SK-N-SH (cell line): Measurements from ENCODE around the gene UBE2D4. TPM values are rescaled to one million over a fixed set of nuclear protein-coding genes. Genes with fewer than 3 reads are reported as not detected.
"Not testable (repeated sequence)": the region's sequence is repeated elsewhere in the genome, so short reads cannot be mapped to it uniquely, and the experiment has no call there.

ENCODE experiments used
- CTCF ChIA-PET: fragments of 300-600, 350-600 bp; formaldehyde crosslinking; extraction: SDS; loops from one replicate; lab custom pipeline; 2021; lab: Yijun Ruan, JAX
- POLR2A ChIA-PET: fragments of 350-600 bp; sonication (Branson Sonifier 250); formaldehyde crosslinking; extraction: SDS; loops from one replicate; lab custom pipeline; 2020; ENCODE audit warnings: antibody characterized with exemption, inconsistent platforms; lab: Yijun Ruan, JAX
- DNase-seq: peaks from one replicate; pipeline ENCODE4 v3.0.0; 2012
- H2AFZ ChIP-seq: fragments of 200-600 bp; sonication (generic); 2 replicates; pipeline ENCODE4 v1.8.1; 2016; ENCODE audit warnings: antibody characterized with exemption, mild to moderate bottlenecking, low read depth
- H3F3A ChIP-seq: fragments of 200-600 bp; sonication (generic); replicated peaks from 2 replicates; pipeline ENCODE3; 2016; ENCODE audit warnings: antibody characterized with exemption, mild to moderate bottlenecking; ENCODE audit not compliant: insufficient read depth
- H3K27ac ChIP-seq, 2 experiments: fragments of 200-500 bp in 1 of 2; fragments of 200-600 bp in 1 of 2; sonication (Bioruptor generic) in 1 of 2; sonication (generic), shearing (Covaris generic) in 1 of 2; 2 replicates each; pipeline versions ENCODE4 v1.5.1 to v1.6.1; 2014 to 2016; ENCODE audit warnings: low read depth in 2 of 2, inconsistent platforms in 1 of 2, low read length in 1 of 2, mild to moderate bottlenecking in 1 of 2, mixed read lengths in 1 of 2
- H3K27me3 ChIP-seq: fragments of 200-600 bp; sonication (generic), shearing (Covaris generic); 2 replicates; pipeline ENCODE4 v1.6.1; 2016; ENCODE audit warnings: mixed run types; ENCODE audit not compliant: insufficient read depth
- H3K36me3 ChIP-seq, 2 experiments: fragments of 200-500 bp in 1 of 2; fragments of 200-600 bp in 1 of 2; sonication (Bioruptor generic) in 1 of 2; sonication (generic) in 1 of 2; replicated peaks in 1 of 2; 2 replicates each; pipeline versions ENCODE3 to v1.5.1; 2014 to 2016; ENCODE audit warnings: low read length in 1 of 2, mild to moderate bottlenecking in 1 of 2; ENCODE audit not compliant: insufficient read depth in 2 of 2, control insufficient read depth in 1 of 2
- H3K4me1 ChIP-seq, 2 experiments: fragments of 200-500 bp in 1 of 2; fragments of 200-600 bp in 1 of 2; sonication (Bioruptor generic) in 1 of 2; sonication (generic), shearing (Covaris generic) in 1 of 2; 2 replicates each; pipeline versions ENCODE4 v1.5.1 to v1.6.1; 2014 to 2016; ENCODE audit warnings: low read depth in 1 of 2, low read length in 1 of 2, mixed run types in 1 of 2; ENCODE audit not compliant: insufficient read depth in 2 of 2, control insufficient read depth in 1 of 2
- H3K4me2 ChIP-seq: fragments of 200-600 bp; sonication (generic), shearing (Covaris generic); 2 replicates; pipeline ENCODE4 v1.6.1; 2017; ENCODE audit warnings: mixed run types
- H3K4me3 ChIP-seq, 2 experiments: fragments of 200-500 bp in 1 of 2; fragments of 200-600 bp in 1 of 2; sonication (Bioruptor generic) in 1 of 2; sonication (generic), shearing (Covaris generic) in 1 of 2; 2 replicates each; pipeline versions ENCODE4 v1.5.1 to v1.8.1; 2014 to 2016; ENCODE audit warnings: low read depth in 2 of 2, inconsistent platforms in 1 of 2, low read length in 1 of 2, mild to moderate bottlenecking in 1 of 2, mixed read lengths in 1 of 2, moderate library complexity in 1 of 2
- H3K79me2 ChIP-seq: fragments of 200-600 bp; sonication (generic); 2 replicates; pipeline ENCODE4 v1.8.1; 2017; ENCODE audit warnings: mild to moderate bottlenecking; ENCODE audit not compliant: insufficient read depth
- H3K9ac ChIP-seq: fragments of 200-600 bp; sonication (generic); 2 replicates; pipeline ENCODE4 v1.6.1; 2017; ENCODE audit warnings: mixed run types
- H3K9me2 ChIP-seq: fragments of 200-600 bp; sonication (generic); 2 replicates; pipeline ENCODE4 v1.6.1; 2017; ENCODE audit warnings: mixed run types
- H3K9me3 ChIP-seq: fragments of 200-600 bp; sonication (generic); 2 replicates; pipeline ENCODE4 v1.6.1; 2017; ENCODE audit warnings: mixed run types, mild to moderate bottlenecking, moderate library complexity
- H4K20me1 ChIP-seq: fragments of 200-600 bp; sonication (generic); 2 replicates; pipeline ENCODE4 v1.6.1; 2017; ENCODE audit warnings: mild to moderate bottlenecking, mixed run types; ENCODE audit not compliant: insufficient read depth
- CTCF ChIP-seq: fragments of 200-600 bp; sonication (generic); IDR thresholded peaks from 2 replicates; pipeline ENCODE4 v1.6.1; 2017; ENCODE audit warnings: antibody characterized with exemption, mild to moderate bottlenecking, moderate library complexity
- RAD21 ChIP-seq: IDR thresholded peaks from 2 replicates; pipeline ENCODE4 v1.6.1; 2012; ENCODE audit warnings: mild to moderate bottlenecking, low read length
- whole genome bisulfite sequencing: methylation state at CpG from one replicate; pipeline ENCODE4 v1.1.6; 2017; ENCODE audit warnings: low lambda C conversion rate; 5-methylcytosine and 5-hydroxymethylcytosine counted together
- polyA plus RNA-seq, 3 experiments: library from polyadenylated mRNA; depleted of rRNA; stranded (reverse); fragments of >200 nt; gene quantifications; 2 replicates each; pipeline ENCODE4 v1.2.3, GENCODE V29; 2012

The UBE2D4 gene
- polyA plus RNA-seq, 1 of the 3 experiments (the other 2 are of a cell fraction) = 22.8 TPM

- POLR2A ChIA-PET = not testable (repeated sequence)
- TF ChIP-seq CTCF = peak; percentile 38; the same call in 1 of the 2 replicates
- peak; percentile 42 for TF ChIP-seq RAD21
- TF ChIP-seq, all 33 proteins: peak for 2; not testable (repeated sequence) for 31
- H3K4me3 ChIP-seq, H3K36me3 ChIP-seq, H3K79me2 ChIP-seq, H3F3A ChIP-seq, H3K27ac ChIP-seq, H3K9ac ChIP-seq, H3K9me2 ChIP-seq, H3K27me3 ChIP-seq, H3K4me2 ChIP-seq, H4K20me1 ChIP-seq, CTCF ChIA-PET, H2AFZ ChIP-seq, H3K9me3 ChIP-seq: not testable (repeated sequence)
- WGBS = 25% methylated on average over 27 of the region's 33 CpGs
- DNase-seq = peak; percentile 80
- H3K4me1 ChIP-seq = peaks cover 0 to 15% of the 10 kb centered on the region in 2 experiments; a peak in 1 of 4 replicates
Measured at GRCh38 chr7:43985904-43986864, 59.9 kb downstream of the UBE2D4 start.

GRCh38 chr7:43987476-43987875, 61.2 kb downstream of the UBE2D4 start:
- WGBS = 95% methylated on average over 9 of the region's 9 CpGs
- H3K9me2 ChIP-seq, H3K9ac ChIP-seq, H3K27ac ChIP-seq, H3K36me3 ChIP-seq, DNase-seq, H4K20me1 ChIP-seq, CTCF ChIA-PET, H3K27me3 ChIP-seq, H3K79me2 ChIP-seq, H2AFZ ChIP-seq, POLR2A ChIA-PET, H3F3A ChIP-seq, H3K9me3 ChIP-seq, H3K4me2 ChIP-seq, H3K4me1 ChIP-seq, H3K4me3 ChIP-seq: not testable (repeated sequence)

DNA sequence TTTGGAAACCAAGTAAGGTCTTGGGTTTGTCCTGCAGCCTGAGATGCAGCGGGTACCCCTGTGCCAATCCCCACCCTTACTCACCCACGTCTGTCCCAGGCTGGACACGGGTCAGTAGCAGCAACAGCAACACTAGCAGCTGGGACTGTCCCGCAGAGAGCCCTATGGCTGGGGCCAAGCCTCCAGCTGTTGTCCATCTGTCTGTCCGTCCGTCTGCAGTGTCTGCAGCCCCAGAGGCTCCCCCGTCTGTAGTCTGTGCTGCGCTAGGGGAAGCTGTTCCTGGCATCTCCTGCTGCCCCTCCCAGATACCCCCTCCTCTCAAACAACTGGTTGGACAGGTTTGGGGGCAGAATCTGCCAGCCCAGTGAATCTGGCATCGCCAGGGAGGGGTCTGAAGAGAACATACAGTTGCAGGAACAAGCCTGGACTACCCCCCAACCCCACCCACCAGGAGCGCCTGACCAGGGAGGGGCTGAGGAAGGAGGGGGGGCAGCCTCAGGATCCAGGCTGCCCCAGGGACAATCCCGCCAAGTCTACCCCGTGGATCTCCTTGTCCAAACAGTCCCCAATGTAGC, 63.9 kb downstream of the UBE2D4 start:
- H3F3A ChIP-seq, H4K20me1 ChIP-seq, H3K27me3 ChIP-seq, H3K4me2 ChIP-seq, CTCF ChIA-PET, H2AFZ ChIP-seq, H3K36me3 ChIP-seq, H3K9me2 ChIP-seq, H3K9ac ChIP-seq, H3K27ac ChIP-seq, H3K4me1 ChIP-seq, H3K9me3 ChIP-seq, H3K79me2 ChIP-seq, DNase-seq, H3K4me3 ChIP-seq: not testable (repeated sequence)
- POLR2A ChIA-PET = interaction anchor here (0.8 kb wide), 1 partner anchor 64 kb away, joined by 3 read pairs; the partner anchor contains the start of gene UBE2D4
- WGBS = 86% methylated on average over 6 of the region's 12 CpGs

- H3K27me3 ChIP-seq, H2AFZ ChIP-seq, H4K20me1 ChIP-seq, DNase-seq, H3K9ac ChIP-seq, H3F3A ChIP-seq, H3K9me2 ChIP-seq, H3K9me3 ChIP-seq, H3K27ac ChIP-seq, CTCF ChIA-PET, H3K4me2 ChIP-seq, H3K4me1 ChIP-seq, H3K4me3 ChIP-seq, H3K79me2 ChIP-seq, H3K36me3 ChIP-seq: not testable (repeated sequence)
- POLR2A ChIA-PET = interaction anchor here (0.8 kb wide), 1 partner anchor 64 kb away, joined by 3 read pairs; the partner anchor contains the start of gene UBE2D4
- 100% methylated on average over 1 of the region's 1 CpG for WGBS
Measured at GRCh38 chr7:43990829-43991228, 64.6 kb downstream of the UBE2D4 start.
